OCI-LY7 (cell line): ENCODE measurements around the gene CCDC51.

Source experiments
- CTCF ChIP-seq: fragments of 200-600 bp; sonication (generic); conservative IDR thresholded peaks from 2 replicates; pipeline ENCODE4 v1.5.1; 2014; ENCODE audit warnings: mild to moderate bottlenecking, antibody characterized with exemption, low read length, moderate library complexity, mixed read lengths
- EZH2phosphoT487 ChIP-seq: fragments of 200-600 bp; sonication (generic); IDR thresholded peaks from 2 replicates; pipeline ENCODE4 v1.6.1; 2018; ENCODE audit warnings: low read depth, borderline replicate concordance, mild to moderate bottlenecking, mixed run types, antibody characterized with exemption, low read length, moderate library complexity, mixed read lengths

GRCh38 chr3:48460517-48460902, 20.6 kb upstream of the CCDC51 start:
- TF ChIP-seq CTCF (no peak), EZH2phosphoT487 (no peak)
